ENCODE data around the gene BBOX1. TPM values are rescaled to one million over a fixed set of nuclear protein-coding genes. Genes with fewer than 3 reads are reported as not detected.
A peak's percentile ranks its signal among the peaks of the same experiment; 100 is the strongest.

Gene BBOX1
- total RNA-seq, 4 donors from 2014 or later, result not detected

- no peak overlapping the region for H3K4me3 ChIP-seq
- no peaks in the 10 kb centered on the region for H3K36me3 ChIP-seq
- DNase-seq, result peak; percentile 14
- intact Hi-C loops (cut with DNase I; ENCODE audit: low total_unique reads) (no loop called here), in situ Hi-C loops (cut with MboI; ENCODE audit: low pct_ligation_motif_present in 1 of 4, low pct_unique_long_range_greater_than_20kb in 1 of 4, low sequenced_read_pairs in 3 of 4) (no loop called here)
- H3K4me1 ChIP-seq, result peaks cover 13 to 20% (median 15%) of the 10 kb centered on the region in 4 donors
- 19 to 26% methylated on average over 4 of the region's 4 CpGs for whole genome bisulfite sequencing, 2 donors (ENCODE audit: low coverage in 1 of 2)
- H3K27me3 ChIP-seq, result no peaks in the 10 kb centered on the region
- no peak for TF ChIP-seq POLR2A (IDR thresholded peaks at IDR 0.05)
- no peak for TF ChIP-seq CTCF (IDR thresholded peaks at IDR 0.05)
- no peak for TF ChIP-seq EP300 (IDR thresholded peaks at IDR 0.05; ENCODE audit: low read depth)
- no peak for TF ChIP-seq POLR2AphosphoS5 (IDR thresholded peaks at IDR 0.05)
- H3K9me3 ChIP-seq, result no peaks in the 10 kb centered on the region
- peak overlapping the region; percentile 17 to 57 (median 40) for H3K27ac ChIP-seq
Observed at GRCh38 chr11:27012234-27012921, 28.2 kb upstream of the BBOX1 start.

- Histone ChIP-seq H3K9me3 (no peaks in the 10 kb centered on the region), H3K27ac (peak overlapping the region in 3 of 4 donors; percentile 13 to 57 (median 54)), H3K36me3 (no peaks in the 10 kb centered on the region), H3K27me3 (no peaks in the 10 kb centered on the region), H3K4me3 (no peak overlapping the region), H3K4me1 (peaks cover 13 to 20% (median 15%) of the 10 kb centered on the region in 4 donors)
- DNase-seq, result no peak
- intact Hi-C loops (cut with DNase I; ENCODE audit: low total_unique reads) (no loop called here), in situ Hi-C loops (cut with MboI; ENCODE audit: low pct_ligation_motif_present in 1 of 4, low pct_unique_long_range_greater_than_20kb in 1 of 4, low sequenced_read_pairs in 3 of 4) (no loop called here)
- TF ChIP-seq EP300 (IDR thresholded peaks at IDR 0.05; ENCODE audit: low read depth), result no peak
- TF ChIP-seq POLR2AphosphoS5 (IDR thresholded peaks at IDR 0.05), result no peak
- TF ChIP-seq CTCF (IDR thresholded peaks at IDR 0.05), result no peak
- no peak for TF ChIP-seq POLR2A (IDR thresholded peaks at IDR 0.05)
- 23 to 36% methylated on average over 3 to 4 of the region's 4 CpGs for WGBS, 2 donors (ENCODE audit: low coverage in 1 of 2)
Observed at GRCh38 chr11:27013781-27014361, 26.7 kb upstream of the BBOX1 start.

GRCh38 chr11:27018902-27019529 is 21.6 kb upstream of the BBOX1 start:
- DNase-seq, result no peak
- Histone ChIP-seq H3K4me1 (no peaks in the 10 kb centered on the region), H3K4me3 (no peak overlapping the region), H3K27ac (no peak overlapping the region), H3K9me3 (no peaks in the 10 kb centered on the region), H3K27me3 (no peaks in the 10 kb centered on the region), H3K36me3 (no peaks in the 10 kb centered on the region)
- TF ChIP-seq CTCF (IDR thresholded peaks at IDR 0.05) (no peak), POLR2A (IDR thresholded peaks at IDR 0.05) (no peak), EP300 (IDR thresholded peaks at IDR 0.05; ENCODE audit: low read depth) (no peak), POLR2AphosphoS5 (IDR thresholded peaks at IDR 0.05) (no peak)
- intact Hi-C loops (cut with DNase I; ENCODE audit: low total_unique reads) (no loop called here), in situ Hi-C loops (cut with MboI; ENCODE audit: low pct_ligation_motif_present in 1 of 4, low pct_unique_long_range_greater_than_20kb in 1 of 4, low sequenced_read_pairs in 3 of 4) (no loop called here)

- intact Hi-C loops (cut with DNase I; ENCODE audit: low total_unique reads) (no loop called here), in situ Hi-C loops (cut with MboI; ENCODE audit: low pct_ligation_motif_present in 1 of 4, low pct_unique_long_range_greater_than_20kb in 1 of 4, low sequenced_read_pairs in 3 of 4) (no loop called here)
- 32 to 51% methylated on average over 2 of the region's 2 CpGs for WGBS, 2 donors (ENCODE audit: low coverage in 1 of 2)
- H3K4me1 ChIP-seq, result no peaks in the 10 kb centered on the region
- no peaks in the 10 kb centered on the region for H3K27me3 ChIP-seq
- H3K36me3 ChIP-seq, result no peaks in the 10 kb centered on the region
- H3K4me3 ChIP-seq, result no peak overlapping the region
- H3K9me3 ChIP-seq, result no peaks in the 10 kb centered on the region
- no peak for DNase-seq
- H3K27ac ChIP-seq, result no peak overlapping the region
- TF ChIP-seq POLR2AphosphoS5 (IDR thresholded peaks at IDR 0.05), result no peak
- TF ChIP-seq POLR2A (IDR thresholded peaks at IDR 0.05), result no peak
- TF ChIP-seq EP300 (IDR thresholded peaks at IDR 0.05; ENCODE audit: low read depth), result no peak
- no peak for TF ChIP-seq CTCF (IDR thresholded peaks at IDR 0.05)
Observed at GRCh38 chr11:27020751-27021150, 19.9 kb upstream of the BBOX1 start.

Measured in transverse colon (tissue), 4 donors.